IMR-90 (cell line): ENCODE data around the gene NFYC. TPM values are rescaled to one million over a fixed set of nuclear protein-coding genes. Genes with fewer than 3 reads are reported as not detected.
A peak's percentile ranks its signal among the peaks of the same experiment; 100 is the strongest.

Experiments
- ATAC-seq: fragments of 200-7000 bp; cut with Tn5 transposase; 2 replicates; pipeline ENCODE4 v1.9.1; 2020; ENCODE audit warnings: low read depth, mild to moderate bottlenecking, moderate library complexity
- BruUV-seq: library from RNA; stranded (reverse); fragments of 400-500 nt; replicated peaks from 2 replicates; lab custom pipeline; 2021; lab: Mats Ljungman, UMichigan
- CTCF ChIA-PET: fragments of 300-600 bp; formaldehyde crosslinking; extraction: SDS; loops from one replicate; lab custom pipeline; 2021; ENCODE audit warnings: antibody characterized with exemption; lab: Yijun Ruan, JAX
- POLR2A ChIA-PET: fragments of 300-600 bp; sonication (Branson Sonifier 250); formaldehyde crosslinking; loops from one replicate; lab custom pipeline; 2022; ENCODE audit warnings: antibody characterized with exemption; ENCODE audit not compliant: unreplicated experiment; lab: Charles Lee
- DNase-seq: peaks from one replicate; pipeline ENCODE4 v3.0.0; 2013
- H2AFZ ChIP-seq: replicated peaks from 2 replicates; pipeline ENCODE3; 2013; ENCODE audit warnings: low read length, mild to moderate bottlenecking; ENCODE audit not compliant: poor library complexity
- H2AK5ac ChIP-seq: 2 replicates; pipeline ENCODE4 v1.6.1; 2013; ENCODE audit warnings: low read depth, low read length, inconsistent platforms
- H2AK9ac ChIP-seq: replicated peaks from 2 replicates; pipeline ENCODE3; 2013; ENCODE audit warnings: mild to moderate bottlenecking, low read depth, low read length, moderate library complexity; ENCODE audit not compliant: poor library complexity
- H2BK120ac ChIP-seq: 2 replicates; pipeline ENCODE4 v1.6.1; 2013; ENCODE audit warnings: low read depth, low read length, inconsistent platforms
- H2BK15ac ChIP-seq: 3 replicates; pipeline ENCODE4 v1.6.1; 2013; ENCODE audit warnings: low read depth, low read length, inconsistent platforms
- H2BK20ac ChIP-seq: 2 replicates; pipeline ENCODE4 v1.6.1; 2013; ENCODE audit warnings: low read depth, mild to moderate bottlenecking, inconsistent platforms, low read length, moderate library complexity
- H2BK5ac ChIP-seq: 2 replicates; pipeline ENCODE4 v1.6.1; 2013; ENCODE audit warnings: mild to moderate bottlenecking, low read depth, low read length, inconsistent platforms; ENCODE audit not compliant: poor library complexity, severe bottlenecking
- H3K14ac ChIP-seq: replicated peaks from 2 replicates; pipeline ENCODE4 v1.6.1; 2013; ENCODE audit warnings: low read depth, low read length, inconsistent platforms
- H3K18ac ChIP-seq: 2 replicates; pipeline ENCODE4 v1.6.1; 2013; ENCODE audit warnings: low read depth, low read length, control low read depth
- H3K23ac ChIP-seq: 2 replicates; pipeline ENCODE4 v1.6.1; 2013; ENCODE audit warnings: low read depth, low read length, inconsistent platforms
- H3K27ac ChIP-seq: 2 replicates; pipeline ENCODE4 v1.5.1; 2013; ENCODE audit warnings: mild to moderate bottlenecking, control low read depth, low read length; ENCODE audit not compliant: insufficient read depth
- H3K27me3 ChIP-seq: 2 replicates; pipeline ENCODE4 v1.6.1; 2013; ENCODE audit warnings: low read length; ENCODE audit not compliant: control insufficient read depth, insufficient read depth
- H3K36me3 ChIP-seq: 2 replicates; pipeline ENCODE4 v1.6.1; 2013; ENCODE audit warnings: low read length, mixed read lengths; ENCODE audit not compliant: control insufficient read depth, insufficient read depth
- H3K4ac ChIP-seq: 2 replicates; pipeline ENCODE4 v1.6.1; 2013; ENCODE audit warnings: low read depth, low read length, inconsistent platforms
- H3K4me1 ChIP-seq: 2 replicates; pipeline ENCODE4 v1.6.1; 2013; ENCODE audit warnings: low read length, mixed read lengths; ENCODE audit not compliant: control insufficient read depth, insufficient read depth
- H3K4me2 ChIP-seq: 2 replicates; pipeline ENCODE4 v1.6.1; 2013; ENCODE audit warnings: low read depth, mild to moderate bottlenecking, control low read depth, low read length, moderate library complexity
- H3K4me3 ChIP-seq: 2 replicates; pipeline ENCODE4 v1.5.1; 2013; ENCODE audit warnings: low read depth, mild to moderate bottlenecking, control low read depth, low read length, moderate library complexity; ENCODE audit not compliant: insufficient read depth
- H3K56ac ChIP-seq: 2 replicates; pipeline ENCODE4 v1.6.1; 2013; ENCODE audit warnings: low read length, inconsistent platforms; ENCODE audit not compliant: insufficient read depth; ENCODE audit errors: extremely low read depth
- H3K79me1 ChIP-seq, 2 experiments: 2 replicates each; pipeline ENCODE4 v1.6.1; 2013; ENCODE audit warnings: low read length in 2 of 2, inconsistent platforms in 1 of 2, low read depth in 1 of 2
- H3K9ac ChIP-seq: 2 replicates; pipeline ENCODE4 v1.6.1; 2013; ENCODE audit warnings: low read depth, low read length, control low read depth
- H3K9me1 ChIP-seq: 2 replicates; pipeline ENCODE4 v1.6.1; 2013; ENCODE audit warnings: low read length, inconsistent platforms; ENCODE audit not compliant: insufficient read depth
- H3K9me3 ChIP-seq: 2 replicates; pipeline ENCODE4 v1.6.1; 2013; ENCODE audit warnings: low read length; ENCODE audit not compliant: control insufficient read depth, insufficient read depth
- H4K20me1 ChIP-seq: 2 replicates; pipeline ENCODE4 v1.6.1; 2013; ENCODE audit warnings: low read length, inconsistent platforms; ENCODE audit not compliant: insufficient read depth
- H4K5ac ChIP-seq: 2 replicates; pipeline ENCODE4 v1.6.1; 2013; ENCODE audit warnings: mild to moderate bottlenecking, low read depth, low read length, control low read depth
- H4K8ac ChIP-seq, 2 experiments: 2 replicates each; pipeline ENCODE4 v1.6.1; 2013; ENCODE audit warnings: low read depth in 2 of 2, low read length in 2 of 2, control low read depth in 1 of 2, inconsistent platforms in 1 of 2
- H4K91ac ChIP-seq: 2 replicates; pipeline ENCODE4 v1.6.1; 2013; ENCODE audit warnings: low read depth, low read length, inconsistent platforms; ENCODE audit not compliant: insufficient read depth
- BHLHE40 ChIP-seq: fragments of 150-350 bp; IDR thresholded peaks from 2 replicates; pipeline ENCODE4 v1.6.1; 2016; ENCODE audit warnings: mild to moderate bottlenecking, low read depth, low read length
- CEBPB ChIP-seq: IDR thresholded peaks from 2 replicates; pipeline ENCODE4 v1.6.1; 2012; ENCODE audit warnings: low read depth, low read length, improper control_type of control experiment
- CHD1 ChIP-seq: IDR thresholded peaks from 2 replicates; pipeline ENCODE4 v1.6.1; 2012; ENCODE audit warnings: low read depth, low read length, improper control_type of control experiment
- CTCF ChIP-seq: conservative IDR thresholded peaks from 2 replicates; pipeline ENCODE4 v1.5.1; 2012; ENCODE audit warnings: mild to moderate bottlenecking, low read depth, low read length, improper control_type of control experiment
- ELK1 ChIP-seq: fragments of 150-350 bp; IDR thresholded peaks from 2 replicates; pipeline ENCODE4 v1.6.1; 2016; ENCODE audit warnings: low read depth, mild to moderate bottlenecking, low read length, moderate library complexity, borderline replicate concordance
- FOS ChIP-seq: fragments of 150-350 bp; IDR thresholded peaks from 2 replicates; pipeline ENCODE4 v1.6.1; 2016; ENCODE audit warnings: low read depth, low read length
- MAFK ChIP-seq: IDR thresholded peaks from 2 replicates; pipeline ENCODE4 v1.6.1; 2012; ENCODE audit warnings: low read depth, low read length, improper control_type of control experiment
- MAZ ChIP-seq: IDR thresholded peaks from 2 replicates; pipeline ENCODE4 v1.6.1; 2012; ENCODE audit warnings: low read depth, mild to moderate bottlenecking, low read length, improper control_type of control experiment, moderate library complexity, borderline replicate concordance
- MXI1 ChIP-seq: IDR thresholded peaks from 2 replicates; pipeline ENCODE4 v1.6.1; 2012; ENCODE audit warnings: low read depth, mild to moderate bottlenecking, low read length, moderate library complexity, borderline replicate concordance
- NFE2L2 ChIP-seq: fragments of 150-350 bp; IDR thresholded peaks from 2 replicates; pipeline ENCODE4 v1.6.1; 2016; ENCODE audit warnings: low read depth, mild to moderate bottlenecking, low read length
- POLR2A ChIP-seq: IDR thresholded peaks from 2 replicates; pipeline ENCODE4 v1.6.1; 2012; ENCODE audit warnings: mild to moderate bottlenecking, low read depth, low read length
- RAD21 ChIP-seq: IDR thresholded peaks from 2 replicates; pipeline ENCODE4 v1.6.1; 2012; ENCODE audit warnings: low read length, improper control_type of control experiment
- RCOR1 ChIP-seq: IDR thresholded peaks from 2 replicates; pipeline ENCODE4 v1.6.1; 2012; ENCODE audit warnings: mild to moderate bottlenecking, low read length, improper control_type of control experiment; ENCODE audit not compliant: insufficient replicate concordance
- RFX5 ChIP-seq: IDR thresholded peaks from 2 replicates; pipeline ENCODE4 v1.8.0; 2012; ENCODE audit warnings: low read depth, mild to moderate bottlenecking, low read length, moderate library complexity
- SMC3 ChIP-seq: fragments of 150-350 bp; IDR thresholded peaks from 2 replicates; pipeline ENCODE4 v1.6.1; 2016; ENCODE audit warnings: low read depth, mild to moderate bottlenecking, antibody characterized with exemption, low read length, moderate library complexity
- WGBS, 2 experiments: methylation state at CpG; one replicate each; pipeline versions ENCODE4 v1.1.5 to v1.1.7; 2013; ENCODE audit warnings: missing lambda C conversion rate in 2 of 2; ENCODE audit not compliant: insufficient read length in 1 of 2; ENCODE audit errors: extremely low coverage in 2 of 2; 5-methylcytosine and 5-hydroxymethylcytosine counted together
- dilution Hi-C: fragments of 300-500 bp; cut with HindIII; formaldehyde crosslinking; loops from one replicate; pipeline ENCODE4 v1.14.3; 2018; ENCODE audit warnings: low sequenced_read_pairs; ENCODE audit not compliant: unreplicated experiment
- in situ Hi-C: fragments of 300-500 bp; cut with MboI; formaldehyde crosslinking; loops from 3 replicates; pipeline ENCODE4 v1.14.3; 2019; ENCODE audit warnings: low sequenced_read_pairs, inconsistent platforms, mixed read lengths
- intact Hi-C: fragments of 100-400 bp; cut with micrococcal nuclease; formaldehyde crosslinking; loops from 2 replicates; pipeline ENCODE4 v1.10.0; 2022
- polyA plus RNA-seq, 3 experiments: library from polyadenylated mRNA; depleted of rRNA; stranded (reverse); fragments of >200 nt; gene quantifications; 2 replicates each; pipeline ENCODE4 v1.2.3, GENCODE V29; 2012; ENCODE audit warnings: low replicate concordance in 1 of 3
- total RNA-seq: library from RNA; depleted of rRNA; stranded (reverse); fragments of >200 nt; gene quantifications from 2 replicates; pipeline ENCODE4 v1.2.3, GENCODE V29; 2012

The NFYC gene
- total and polyA plus RNA-seq, 2 of the 4 experiments (the other 2 are of a cell fraction), result 45.2 to 62.2 TPM

GRCh38 chr1:40774266-40774998, 82.9 kb downstream of the NFYC start:
- H2AFZ ChIP-seq, result no peak overlapping the region
- no peak overlapping the region for H3K18ac ChIP-seq
- H4K20me1 ChIP-seq, result no peaks in the 10 kb centered on the region
- no peak overlapping the region for H3K4me2 ChIP-seq
- no peak overlapping the region for H2BK5ac ChIP-seq
- no peaks in the 10 kb centered on the region for H3K27me3 ChIP-seq
- H2AK9ac ChIP-seq, result no peak overlapping the region
- intact Hi-C loops (loop anchor here (2.0 to 5.0 kb wide), 2 partner anchors 76 to 178 kb away; no protein-coding TSS in a partner anchor), in situ Hi-C loops (no loop called here), dilution Hi-C loops (no loop called here)
- ChIA-PET CTCF (interaction anchor here (0.6 to 1.7 kb wide), 9 partner anchors 8 to 177 kb away, joined by 3 to 7 read pairs (median 3); no protein-coding TSS in a partner anchor), POLR2A (interaction anchor here (0.5 kb wide), 1 partner anchor 101 kb away, joined by 3 read pairs; no protein-coding TSS in a partner anchor)
- no peak; the same call in 1 of the 2 replicates for ATAC-seq
- no peak overlapping the region for H4K8ac ChIP-seq
- WGBS, 2 experiments, result no CpG with 5 or more reads among the region's 3 CpGs
- H2BK120ac ChIP-seq, result no peak overlapping the region
- H2AK5ac ChIP-seq, result no peak overlapping the region
- no peak overlapping the region for H3K9ac ChIP-seq
- H4K5ac ChIP-seq, result no peak overlapping the region
- H3K4me3 ChIP-seq, result no peak overlapping the region
- H3K4ac ChIP-seq, result no peak overlapping the region
- H2BK20ac ChIP-seq, result no peak overlapping the region
- peaks cover 6% of the 10 kb centered on the region; the same call in 1 of the 2 replicates for H3K9me1 ChIP-seq
- H4K91ac ChIP-seq, result no peak overlapping the region
- DNase-seq, result peak; percentile 20
- no TSS peak for BruUV-seq
- H3K27ac ChIP-seq, result no peak overlapping the region
- H3K36me3 ChIP-seq, result peaks cover 18% of the 10 kb centered on the region
- no peak overlapping the region for H3K23ac ChIP-seq
- H3K56ac ChIP-seq, result no peak overlapping the region
- H3K79me1 ChIP-seq, result 0 out of 4 replicates have a peak, but pooled peaks cover 0 to 4% of the 10 kb centered on the region in 2 experiments
- peaks cover 3% of the 10 kb centered on the region; the same call in 1 of the 2 replicates for H3K4me1 ChIP-seq
- no peak overlapping the region for H2BK15ac ChIP-seq
- peaks cover 6% of the 10 kb centered on the region for H3K9me3 ChIP-seq
- no peak overlapping the region for H3K14ac ChIP-seq
- TF ChIP-seq CHD1 (no peak), RAD21 (peak; percentile 50), ELK1 (no peak), MAFK (no peak), RFX5 (no peak), CEBPB (no peak), MXI1 (no peak), BHLHE40 (no peak), NFE2L2 (no peak), MAZ (no peak), FOS (no peak), RCOR1 (no peak), SMC3 (peak; percentile 60), POLR2A (no peak), CTCF (peak; percentile 55)
